ENCODE results near the gene GPR39. TPM values are rescaled to one million over a fixed set of nuclear protein-coding genes. Genes with fewer than 3 reads are reported as not detected.

The GPR39 gene
- total RNA-seq, 1 donor: 3.6 TPM

DNA sequence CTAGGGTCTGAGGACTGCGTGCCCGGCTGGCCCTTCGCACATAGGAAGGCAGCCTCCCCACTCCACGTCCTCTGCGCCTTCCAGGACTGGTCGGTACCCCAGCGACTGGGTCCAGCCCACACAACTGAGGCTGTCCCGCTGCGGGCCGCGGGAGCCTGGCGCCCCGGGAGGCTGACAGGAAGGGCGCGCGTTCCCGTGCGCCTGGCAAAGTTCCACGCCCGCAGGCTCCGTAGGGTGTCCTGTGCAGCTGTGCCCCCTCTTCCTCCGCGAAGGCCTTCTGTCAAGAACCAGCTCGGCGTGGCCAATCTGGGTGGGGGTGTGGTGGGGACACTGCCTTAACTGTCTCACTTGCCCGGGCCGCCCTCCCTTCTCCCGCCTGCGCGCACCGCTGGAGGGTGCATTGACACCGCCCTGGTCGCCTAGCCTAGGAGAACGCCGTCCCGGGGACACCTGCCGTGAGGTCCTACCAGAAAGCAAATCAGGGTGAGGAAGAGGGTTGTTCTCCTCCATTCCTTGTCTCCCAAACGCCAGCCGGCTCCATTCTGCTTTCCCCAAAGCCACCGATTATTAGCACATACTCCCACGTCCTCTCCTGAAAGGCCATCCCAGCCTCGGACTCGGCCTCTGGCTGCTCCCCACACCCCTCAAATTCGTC is 254.0 kb downstream of the GPR39 start:
- Histone ChIP-seq H3K4me3 (ENCODE audit: insufficient read depth, low read length) (peak overlapping the region; percentile 71), H3K79me2 (ENCODE audit: insufficient read depth, low read length) (no peaks in the 10 kb centered on the region), H3K4me2 (ENCODE audit: insufficient read depth, low read length) (peak overlapping the region; percentile 90), H3K36me3 (ENCODE audit: insufficient read depth, low read length) (no peaks in the 10 kb centered on the region), H3K27me3 (ENCODE audit: insufficient read depth, low read length) (peaks cover 7% of the 10 kb centered on the region), H2AFZ (ENCODE audit: low read length) (peak overlapping the region; percentile 54), H3K4me1 (ENCODE audit: insufficient read depth, low read length) (peaks cover 15% of the 10 kb centered on the region), H3K9me3 (ENCODE audit: low read depth, low read length) (no peaks in the 10 kb centered on the region), H4K20me1 (ENCODE audit: insufficient read depth, low read length) (no peaks in the 10 kb centered on the region), H3K27ac (ENCODE audit: low read depth, low read length) (no peak overlapping the region)
- peak; percentile 80 for DNase-seq (ENCODE audit: insufficient read length, low spot score, missing footprints)
- TF ChIP-seq CTCF (IDR thresholded peaks at IDR 0.05; ENCODE audit: extremely low read depth, low read depth, low read length): no peak

DNA sequence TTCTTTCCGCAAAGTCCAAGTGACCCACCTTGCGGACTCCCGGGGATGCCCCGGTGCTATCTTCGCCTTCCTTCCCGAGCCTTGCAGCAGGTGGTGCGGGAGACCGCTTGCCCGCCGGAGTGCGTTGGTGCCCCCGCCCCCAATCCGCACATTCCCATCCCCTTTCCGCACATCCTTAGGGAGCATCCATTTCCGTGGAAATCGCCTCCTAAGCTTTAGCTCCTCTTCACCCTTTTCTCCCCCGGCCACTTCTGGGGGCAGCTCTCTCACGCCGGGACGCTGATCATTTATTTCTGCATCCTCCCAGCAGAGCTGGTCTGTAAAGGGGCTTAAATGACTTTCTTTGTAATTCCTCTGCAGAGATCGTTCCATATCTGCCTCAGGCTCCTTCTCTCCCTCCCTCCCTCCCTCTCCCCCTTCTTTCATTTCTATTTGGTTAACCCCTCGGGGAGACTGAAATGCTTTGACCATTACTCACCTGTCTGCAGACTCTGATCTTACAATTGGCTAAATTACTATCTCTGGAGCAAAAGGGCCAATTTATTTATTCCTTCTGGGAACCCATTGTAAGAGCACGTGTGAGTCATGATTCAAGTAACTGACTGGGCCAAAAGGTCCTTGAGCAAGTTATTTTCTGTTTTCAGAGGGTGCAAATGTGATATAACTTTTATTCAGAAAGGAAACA is 254.7 kb downstream of the GPR39 start:
- TF ChIP-seq CTCF (IDR thresholded peaks at IDR 0.05; ENCODE audit: extremely low read depth, low read depth, low read length): no peak
- peak; percentile 82 for DNase-seq (ENCODE audit: insufficient read length, low spot score, missing footprints)
- Histone ChIP-seq H3K27ac (ENCODE audit: low read depth, low read length) (no peak overlapping the region), H4K20me1 (ENCODE audit: insufficient read depth, low read length) (no peaks in the 10 kb centered on the region), H3K36me3 (ENCODE audit: insufficient read depth, low read length) (no peaks in the 10 kb centered on the region), H3K79me2 (ENCODE audit: insufficient read depth, low read length) (no peaks in the 10 kb centered on the region), H2AFZ (ENCODE audit: low read length) (peak overlapping the region; percentile 54), H3K4me3 (ENCODE audit: insufficient read depth, low read length) (peak overlapping the region; percentile 71), H3K4me1 (ENCODE audit: insufficient read depth, low read length) (peaks cover 15% of the 10 kb centered on the region), H3K4me2 (ENCODE audit: insufficient read depth, low read length) (peak overlapping the region; percentile 90), H3K9me3 (ENCODE audit: low read depth, low read length) (no peaks in the 10 kb centered on the region), H3K27me3 (ENCODE audit: insufficient read depth, low read length) (peaks cover 7% of the 10 kb centered on the region)

GRCh38 chr2:132676999-132677398 is 260.4 kb downstream of the GPR39 start:
- DNase-seq (ENCODE audit: insufficient read length, low spot score, missing footprints): no peak
- Histone ChIP-seq H3K9me3 (ENCODE audit: low read depth, low read length) (no peaks in the 10 kb centered on the region), H3K4me2 (ENCODE audit: insufficient read depth, low read length) (peak overlapping the region; percentile 35), H3K4me3 (ENCODE audit: insufficient read depth, low read length) (no peak overlapping the region), H3K27ac (ENCODE audit: low read depth, low read length) (peak overlapping the region; percentile 73), H3K27me3 (ENCODE audit: insufficient read depth, low read length) (no peaks in the 10 kb centered on the region), H2AFZ (ENCODE audit: low read length) (no peak overlapping the region), H3K4me1 (ENCODE audit: insufficient read depth, low read length) (peaks cover 22% of the 10 kb centered on the region), H3K36me3 (ENCODE audit: insufficient read depth, low read length) (no peaks in the 10 kb centered on the region), H4K20me1 (ENCODE audit: insufficient read depth, low read length) (no peaks in the 10 kb centered on the region), H3K79me2 (ENCODE audit: insufficient read depth, low read length) (no peaks in the 10 kb centered on the region)
- TF ChIP-seq CTCF (IDR thresholded peaks at IDR 0.05; ENCODE audit: extremely low read depth, low read depth, low read length): peak; percentile 26

GRCh38 chr2:132677661-132678060 is 261.1 kb downstream of the GPR39 start:
- no peaks in the 10 kb centered on the region for H3K36me3 ChIP-seq (ENCODE audit: insufficient read depth, low read length)
- DNase-seq (ENCODE audit: insufficient read length, low spot score, missing footprints): no peak
- H3K27me3 ChIP-seq (ENCODE audit: insufficient read depth, low read length): no peaks in the 10 kb centered on the region
- H3K4me3 ChIP-seq (ENCODE audit: insufficient read depth, low read length): no peak overlapping the region
- H3K79me2 ChIP-seq (ENCODE audit: insufficient read depth, low read length): no peaks in the 10 kb centered on the region
- peak overlapping the region; percentile 73 for H3K27ac ChIP-seq (ENCODE audit: low read depth, low read length)
- peak overlapping the region; percentile 35 for H3K4me2 ChIP-seq (ENCODE audit: insufficient read depth, low read length)
- peak overlapping the region; percentile 26 for H2AFZ ChIP-seq (ENCODE audit: low read length)
- H3K4me1 ChIP-seq (ENCODE audit: insufficient read depth, low read length): peaks cover 22% of the 10 kb centered on the region
- no peaks in the 10 kb centered on the region for H4K20me1 ChIP-seq (ENCODE audit: insufficient read depth, low read length)
- TF ChIP-seq CTCF (IDR thresholded peaks at IDR 0.05; ENCODE audit: extremely low read depth, low read depth, low read length): no peak
- no peaks in the 10 kb centered on the region for H3K9me3 ChIP-seq (ENCODE audit: low read depth, low read length)
